ENCODE data around the gene CA10. TPM values are rescaled to one million over a fixed set of nuclear protein-coding genes. Genes with fewer than 3 reads are reported as not detected.

The CA10 gene
- total and polyA plus RNA-seq, 2 donors (not counting 3 experiments of a cell fraction or from before 2014, with no cell fraction given), result not detected

DNA sequence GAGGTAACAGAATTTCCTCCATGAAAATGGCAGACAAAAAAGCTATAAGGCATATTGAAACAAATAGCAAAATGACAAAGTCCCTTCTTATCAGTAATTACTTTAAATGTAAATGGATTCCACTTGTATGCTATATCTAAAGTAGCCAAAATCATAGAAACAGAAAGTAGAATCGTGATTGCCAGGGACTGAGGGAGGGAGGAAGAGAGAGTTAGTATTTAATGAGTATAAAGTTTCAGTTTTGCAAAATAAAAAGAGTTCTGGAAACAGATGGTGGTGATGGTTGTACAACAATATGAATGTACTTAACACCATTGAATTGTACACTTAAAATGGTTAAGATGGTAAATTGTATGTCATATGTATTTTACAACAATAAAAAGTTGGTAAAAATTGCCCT, 407.4 kb downstream of the CA10 start:
- ChIA-PET CTCF (no interaction called here), POLR2A (no interaction called here)
- H3K9ac ChIP-seq (replicated peaks; ENCODE audit: extremely low read depth, insufficient read depth, low read length), result no peak overlapping the region
- dilution Hi-C loops (cut with MboI; ENCODE audit: extremely low pct_ligation_motif_present, low sequenced_read_pairs), result no loop called here
- H3K36me3 ChIP-seq (ENCODE audit: control insufficient read depth in 2 of 2, extremely low read depth in 1 of 2, insufficient read depth in 2 of 2, low read length in 2 of 2), result no peaks in the 10 kb centered on the region
- DNase-seq (ENCODE audit: low read depth, low spot score) (no peak), FAIRE-seq (no peak)
- H3K79me2 ChIP-seq (ENCODE audit: control insufficient read depth, insufficient read depth, low read length), result no peaks in the 10 kb centered on the region
- intact Hi-C loops (cut with micrococcal nuclease), result no loop called here
- H3K27ac ChIP-seq (ENCODE audit: insufficient read depth, low read depth, low read length), result no peak overlapping the region
- H3K4me2 ChIP-seq (ENCODE audit: insufficient read depth, low read length), result no peak overlapping the region
- no peaks in the 10 kb centered on the region for H3K9me3 ChIP-seq (replicated peaks; ENCODE audit: control insufficient read depth, insufficient read depth, low read length)
- no peaks in the 10 kb centered on the region for H3K9me1 ChIP-seq (replicated peaks; ENCODE audit: control insufficient read depth, extremely low read depth, insufficient read depth, low read length)
- no peaks in the 10 kb centered on the region for H3K4me1 ChIP-seq (ENCODE audit: control insufficient read depth, extremely low read depth, insufficient read depth, low read length)
- BruUV-seq (replicated peaks), result no TSS peak
- no peak overlapping the region for H2AFZ ChIP-seq (ENCODE audit: low read depth, low read length)
- no peaks in the 10 kb centered on the region for H3K27me3 ChIP-seq (ENCODE audit: control insufficient read depth in 2 of 2, insufficient read depth in 2 of 2, low read length in 2 of 2)
- TF ChIP-seq EZH2 (IDR thresholded peaks at IDR 0.05; ENCODE audit: borderline replicate concordance, low read depth, low read length, severe bottlenecking) (no peak), JUN (IDR thresholded peaks at IDR 0.05; ENCODE audit: borderline replicate concordance, insufficient read depth, insufficient read length, low read depth) (no peak), POLR2A (IDR thresholded peaks at IDR 0.05; ENCODE audit: low read depth, low read length) (no peak), MYC (IDR thresholded peaks at IDR 0.05; ENCODE audit: low read depth, low read length) (no peak), FOS (IDR thresholded peaks at IDR 0.05; ENCODE audit: borderline replicate concordance, insufficient read depth, low read length) (no peak), GATA2 (IDR thresholded peaks at IDR 0.05; ENCODE audit: insufficient read depth, insufficient read length, low read depth, low read length) (no peak), POLR2AphosphoS5 (IDR thresholded peaks at IDR 0.05; ENCODE audit: insufficient read depth, low read depth, low read length) (no peak)
- TF ChIP-seq, protein P1, sequence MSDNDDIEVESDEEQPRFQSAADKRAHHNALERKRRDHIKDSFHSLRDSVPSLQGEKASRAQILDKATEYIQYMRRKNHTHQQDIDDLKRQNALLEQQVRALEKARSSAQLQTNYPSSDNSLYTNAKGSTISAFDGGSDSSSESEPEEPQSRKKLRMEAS (IDR thresholded peaks at IDR 0.05; ENCODE audit: insufficient read depth, insufficient read length), result no peak
- TF ChIP-seq, protein P2, sequence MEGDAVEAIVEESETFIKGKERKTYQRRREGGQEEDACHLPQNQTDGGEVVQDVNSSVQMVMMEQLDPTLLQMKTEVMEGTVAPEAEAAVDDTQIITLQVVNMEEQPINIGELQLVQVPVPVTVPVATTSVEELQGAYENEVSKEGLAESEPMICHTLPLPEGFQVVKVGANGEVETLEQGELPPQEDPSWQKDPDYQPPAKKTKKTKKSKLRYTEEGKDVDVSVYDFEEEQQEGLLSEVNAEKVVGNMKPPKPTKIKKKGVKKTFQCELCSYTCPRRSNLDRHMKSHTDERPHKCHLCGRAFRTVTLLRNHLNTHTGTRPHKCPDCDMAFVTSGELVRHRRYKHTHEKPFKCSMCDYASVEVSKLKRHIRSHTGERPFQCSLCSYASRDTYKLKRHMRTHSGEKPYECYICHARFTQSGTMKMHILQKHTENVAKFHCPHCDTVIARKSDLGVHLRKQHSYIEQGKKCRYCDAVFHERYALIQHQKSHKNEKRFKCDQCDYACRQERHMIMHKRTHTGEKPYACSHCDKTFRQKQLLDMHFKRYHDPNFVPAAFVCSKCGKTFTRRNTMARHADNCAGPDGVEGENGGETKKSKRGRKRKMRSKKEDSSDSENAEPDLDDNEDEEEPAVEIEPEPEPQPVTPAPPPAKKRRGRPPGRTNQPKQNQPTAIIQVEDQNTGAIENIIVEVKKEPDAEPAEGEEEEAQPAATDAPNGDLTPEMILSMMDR (IDR thresholded peaks at IDR 0.05; ENCODE audit: extremely low read depth in 1 of 2, insufficient read depth in 1 of 2, low read depth in 1 of 2, low read length in 2 of 2), result no peak
- no peak overlapping the region for H3K4me3 ChIP-seq (replicated peaks in 1 of 3; ENCODE audit: insufficient read depth in 1 of 3, low read depth in 1 of 3, low read length in 3 of 3)
- H4K20me1 ChIP-seq (replicated peaks; ENCODE audit: control insufficient read depth, extremely low read depth, insufficient read depth, low read length), result no peaks in the 10 kb centered on the region
